Suppressor macrophage treated with lipopolysaccharide for 4 hours (primary cell): ENCODE results near the gene CST7.
"Not testable (repeated sequence)": the region's sequence is repeated elsewhere in the genome, so short reads cannot be mapped to it uniquely, and the experiment has no call there.

Experiments
- DNase-seq: peaks from one replicate; pipeline ENCODE4 v3.0.0-alpha.2; 2020

The CST7 gene

DNA sequence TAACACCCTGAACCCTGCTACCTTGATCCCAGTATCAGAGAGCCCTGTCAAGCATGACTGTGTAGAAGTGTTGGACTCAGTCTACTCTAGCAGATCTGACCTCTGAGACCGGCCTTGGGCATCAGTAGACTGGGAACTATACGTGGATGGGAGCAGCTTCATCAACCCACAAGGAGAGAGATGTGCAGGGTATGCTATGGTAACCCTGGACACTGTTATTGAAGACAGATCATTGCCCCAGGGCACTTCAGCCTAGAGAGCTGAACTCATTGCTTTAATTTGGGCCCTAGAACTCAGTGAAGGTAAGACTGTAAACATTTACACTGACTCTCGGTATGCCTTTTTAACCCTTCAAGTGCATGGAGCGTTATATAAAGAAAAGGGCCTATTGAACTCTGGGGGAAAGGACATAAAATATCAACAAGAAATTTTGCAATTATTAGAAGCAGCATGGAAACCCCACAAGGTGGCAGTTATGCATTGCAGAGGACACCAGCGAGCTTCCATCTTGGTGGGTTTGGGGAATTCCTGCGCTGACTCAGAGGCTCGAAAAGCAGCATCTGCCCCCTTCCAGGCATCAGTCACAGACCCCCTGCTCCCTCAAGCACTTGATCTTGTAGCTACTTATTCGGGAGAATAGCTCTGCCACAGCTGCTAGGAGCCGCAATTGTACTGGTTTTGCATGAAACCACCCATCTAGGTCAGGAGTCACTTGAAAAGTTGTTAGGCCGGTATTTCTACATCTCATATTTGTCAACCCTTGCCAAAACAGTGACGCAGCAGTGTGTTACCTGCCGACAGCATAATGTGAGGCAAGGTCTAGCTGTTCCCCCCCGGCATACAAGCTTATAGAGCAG, 19.0 kb upstream of the CST7 start:
- not testable (repeated sequence) for DNase-seq

DNA sequence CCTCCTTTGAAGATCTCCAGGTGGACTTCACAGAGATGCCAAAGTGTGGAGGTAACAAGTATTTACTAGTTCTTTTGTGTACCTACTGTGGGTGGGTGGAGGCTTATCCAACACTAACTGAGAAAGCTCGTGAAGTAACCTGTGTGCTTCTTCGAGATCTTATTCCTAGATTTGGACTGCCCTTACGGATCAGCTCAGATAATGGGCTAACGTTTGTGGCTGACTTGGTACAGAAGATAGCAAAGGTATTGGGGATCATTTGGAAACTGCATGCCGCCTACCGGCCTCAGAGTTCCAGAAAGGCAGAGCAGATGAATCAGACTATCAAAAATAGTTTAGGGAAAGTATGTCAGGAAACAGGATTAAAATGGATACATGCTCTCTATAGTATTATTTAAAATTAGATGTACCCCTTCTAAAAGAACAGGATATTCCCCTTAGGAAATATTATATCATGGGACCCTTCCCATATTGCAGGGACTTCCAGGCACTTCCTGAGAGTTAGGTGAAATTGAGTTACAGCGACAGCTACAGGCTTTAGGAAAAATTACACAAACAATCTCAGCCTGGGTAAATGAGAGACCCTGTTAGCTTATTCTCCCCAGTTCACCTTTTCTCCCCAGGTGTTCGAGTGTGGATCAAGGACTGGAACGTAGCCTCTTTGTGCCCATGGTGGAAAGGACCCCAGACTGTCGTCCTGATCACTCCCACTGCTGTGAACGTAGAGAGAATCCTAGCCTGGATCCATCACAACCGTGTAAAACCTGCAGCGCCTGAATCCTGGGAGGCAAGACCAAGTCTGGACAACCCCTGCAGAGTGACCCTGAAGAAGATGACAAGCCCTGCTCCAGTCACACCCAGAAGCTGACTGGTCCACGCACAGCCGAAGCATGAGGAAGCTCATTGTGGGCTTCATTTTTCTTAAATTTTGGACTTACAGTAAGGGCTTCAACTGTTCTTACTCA, 18.1 kb upstream of the CST7 start:
- DNase-seq = not testable (repeated sequence)

DNA sequence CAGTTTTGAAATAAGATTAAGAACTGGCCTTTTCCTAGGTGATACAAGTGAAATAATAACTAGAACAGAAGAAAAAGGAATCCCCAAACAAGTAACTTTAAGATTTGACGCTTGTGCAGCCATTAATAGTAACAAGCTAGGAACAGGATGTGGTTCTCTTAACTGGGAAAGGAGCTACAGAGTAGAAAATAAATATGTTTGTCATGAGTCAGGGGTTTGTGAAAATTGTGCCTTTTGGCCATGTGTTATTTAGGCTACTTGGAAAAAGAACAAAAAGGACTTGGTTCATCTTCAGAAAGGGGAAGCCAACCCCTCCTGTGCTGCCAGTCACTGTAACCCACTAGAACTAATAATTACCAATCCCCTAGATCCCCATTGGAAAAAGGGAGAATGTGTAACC, 17.2 kb upstream of the CST7 start:
- DNase-seq = not testable (repeated sequence)

DNA sequence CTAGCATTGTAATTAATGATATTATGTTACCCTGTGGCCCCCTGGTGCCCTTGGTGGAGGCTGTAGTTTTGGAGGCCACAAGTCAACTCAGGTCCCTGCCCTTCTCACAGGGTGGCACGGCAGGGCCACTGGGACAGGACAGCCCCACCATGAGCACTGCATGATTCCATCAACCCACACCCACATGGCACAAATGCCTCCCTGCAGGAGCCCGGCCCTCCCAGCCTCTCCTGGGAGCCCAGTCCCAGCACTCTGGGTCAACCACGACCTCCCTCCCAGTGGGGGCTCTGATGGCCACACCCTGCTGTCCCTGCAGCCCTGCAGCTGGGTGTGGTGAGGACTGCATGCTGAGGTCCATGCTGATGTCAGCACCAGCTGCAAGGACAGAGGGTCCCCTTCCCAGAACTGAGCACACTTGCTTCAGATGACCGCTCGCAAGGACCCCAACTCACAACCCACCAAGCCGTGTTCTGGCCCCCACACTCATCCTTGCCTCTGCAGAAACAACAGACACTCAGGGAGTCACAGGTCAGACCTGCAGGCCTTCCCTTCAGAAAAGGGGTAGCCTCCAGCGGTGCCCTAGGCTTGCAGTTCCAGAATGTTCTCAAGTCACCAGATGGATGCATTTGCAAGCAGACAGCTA, 15.7 kb upstream of the CST7 start:
- DNase-seq = no peak

DNA sequence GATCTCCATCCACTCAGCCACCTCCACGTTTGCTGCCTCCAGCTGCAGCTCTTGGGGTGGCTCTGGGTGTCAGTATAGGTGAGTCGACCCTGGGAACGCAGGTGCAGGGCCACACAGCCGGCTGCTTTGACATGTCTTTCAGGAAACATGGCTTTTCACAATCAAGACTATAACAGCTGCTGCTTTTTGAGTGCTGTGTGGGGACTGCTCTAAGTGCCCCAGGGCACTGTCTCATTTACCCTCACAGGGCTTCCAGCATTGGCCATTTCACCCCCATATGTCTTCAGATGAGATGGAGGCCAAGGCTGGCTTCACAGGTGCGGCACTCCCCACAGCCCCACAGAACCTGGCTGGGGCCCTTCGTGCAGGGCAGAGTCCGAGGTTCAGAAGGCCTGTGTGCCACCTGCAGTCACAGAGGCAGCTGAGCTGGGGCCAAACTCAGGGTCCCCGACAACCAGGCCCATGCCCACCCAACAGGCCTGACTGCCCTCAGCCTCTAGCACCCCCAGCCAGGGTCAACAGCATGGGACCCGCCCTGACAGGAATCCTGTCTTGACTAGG, 14.9 kb upstream of the CST7 start:
- no peak for DNase-seq

DNA sequence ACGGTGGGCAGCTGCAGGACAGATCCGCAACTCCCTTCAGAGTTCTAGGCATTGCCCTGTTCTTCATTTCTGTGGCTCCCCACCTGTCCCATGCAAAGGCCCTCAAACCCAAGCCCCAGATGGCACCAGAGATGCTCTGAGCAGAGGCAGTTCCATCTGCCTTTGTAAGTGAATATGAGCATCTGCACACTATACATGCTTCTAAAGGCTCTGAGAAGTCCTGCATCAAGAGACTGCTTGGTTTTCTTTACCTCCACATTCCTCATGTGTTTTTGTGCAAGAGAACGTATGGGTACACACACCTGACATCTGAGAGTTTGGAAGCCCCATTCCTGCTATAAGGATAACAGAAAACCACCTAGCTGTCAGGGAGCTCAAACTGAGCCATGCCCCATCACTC, 14.4 kb upstream of the CST7 start:
- DNase-seq = no peak

DNA sequence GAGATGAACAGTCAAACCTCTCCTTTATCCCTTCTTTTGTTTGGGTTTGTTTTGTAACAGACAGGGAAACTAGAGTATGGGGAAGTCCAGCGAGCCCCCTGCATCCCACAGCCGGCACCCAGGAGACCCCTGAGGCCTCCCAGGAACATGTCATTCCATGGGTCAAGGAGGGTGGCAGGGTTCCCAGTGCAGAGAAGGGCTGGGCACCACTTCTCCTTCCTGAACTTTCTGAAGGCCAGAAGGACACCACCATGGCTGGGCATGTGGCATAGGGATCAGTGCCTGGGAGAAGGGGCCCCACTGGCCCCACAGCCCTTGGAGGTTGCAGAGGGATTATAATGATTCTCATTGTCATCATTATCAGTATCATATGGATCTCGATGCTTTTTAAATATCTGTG, 13.9 kb upstream of the CST7 start:
- no peak for DNase-seq

DNA sequence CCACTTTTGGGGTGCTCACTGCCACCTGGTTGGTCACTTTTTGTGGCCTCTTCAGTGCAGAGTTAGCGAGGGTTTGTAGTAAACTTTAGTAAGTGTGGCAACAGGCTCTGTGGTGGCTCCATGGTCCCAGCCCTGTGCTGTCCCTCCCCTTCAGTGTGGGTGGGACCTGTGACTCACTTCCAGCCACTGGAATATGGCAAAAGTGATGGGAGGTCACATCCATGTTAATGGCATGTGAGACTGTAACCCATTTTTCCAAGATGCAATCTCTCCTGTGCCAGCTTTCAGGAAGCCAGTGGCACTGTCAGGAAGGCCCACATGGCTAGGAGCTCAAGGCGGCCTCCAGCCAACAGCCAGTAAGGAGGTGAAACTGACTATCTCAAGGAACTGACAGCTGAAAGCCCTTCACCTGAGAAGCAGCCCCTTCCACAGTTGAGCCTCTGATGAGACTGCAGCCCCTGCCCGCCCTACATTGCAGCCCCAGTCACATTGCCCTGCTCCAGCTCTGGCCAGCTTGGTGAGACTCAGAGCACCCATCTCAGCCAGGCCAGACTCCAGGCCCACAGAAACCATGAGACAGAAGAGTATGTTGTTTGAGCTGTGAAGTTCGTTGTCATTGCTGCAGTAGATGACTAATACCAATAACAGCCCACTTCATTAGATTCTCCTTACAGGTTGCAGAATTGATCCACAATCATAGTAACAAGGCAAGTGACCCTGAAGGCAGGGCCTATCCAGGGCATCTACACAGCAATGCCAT, 13.1 kb upstream of the CST7 start:
- peak; percentile 43 for DNase-seq

DNA sequence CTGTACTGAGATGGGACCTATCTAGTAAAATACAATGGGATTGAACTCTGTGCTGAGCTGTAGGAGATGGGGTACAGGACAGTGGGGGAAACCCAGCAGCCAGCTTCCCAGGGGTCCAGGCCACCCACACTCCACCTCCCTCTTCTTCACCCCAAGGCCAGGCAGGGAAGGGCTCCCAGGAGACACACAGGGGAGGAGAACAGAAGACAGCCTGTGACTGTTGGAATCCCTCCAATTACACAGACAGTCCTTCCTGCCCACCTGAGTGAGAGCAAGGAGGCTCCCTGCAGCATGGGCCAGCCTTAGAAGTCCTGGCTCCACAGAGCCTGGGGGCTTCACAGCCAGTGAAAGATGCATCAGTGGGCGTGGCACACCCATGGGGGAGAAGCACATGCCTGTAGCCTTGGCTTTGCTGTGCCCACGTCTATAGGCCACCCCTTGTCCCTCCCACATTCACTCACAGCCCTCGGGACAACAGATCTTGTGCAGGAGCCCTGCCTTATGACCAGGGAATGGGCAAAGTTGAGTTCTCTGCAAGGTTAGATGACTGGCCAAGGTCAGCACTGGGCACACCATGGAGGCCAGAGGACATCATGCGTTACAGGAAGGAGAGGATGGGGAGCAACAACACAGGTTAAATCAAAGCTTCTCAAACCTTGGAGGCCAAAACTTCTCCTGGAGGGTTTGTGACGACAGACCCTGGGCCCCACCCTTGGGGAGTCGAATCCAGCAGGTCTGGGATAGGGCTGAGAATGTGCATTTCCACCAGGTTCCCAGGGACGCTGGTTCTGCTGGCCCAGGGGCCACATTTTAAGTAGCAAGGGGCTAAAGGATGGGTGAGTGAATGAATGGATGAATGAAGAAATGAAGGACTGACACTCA, 12.3 kb upstream of the CST7 start:
- no peak for DNase-seq

DNA sequence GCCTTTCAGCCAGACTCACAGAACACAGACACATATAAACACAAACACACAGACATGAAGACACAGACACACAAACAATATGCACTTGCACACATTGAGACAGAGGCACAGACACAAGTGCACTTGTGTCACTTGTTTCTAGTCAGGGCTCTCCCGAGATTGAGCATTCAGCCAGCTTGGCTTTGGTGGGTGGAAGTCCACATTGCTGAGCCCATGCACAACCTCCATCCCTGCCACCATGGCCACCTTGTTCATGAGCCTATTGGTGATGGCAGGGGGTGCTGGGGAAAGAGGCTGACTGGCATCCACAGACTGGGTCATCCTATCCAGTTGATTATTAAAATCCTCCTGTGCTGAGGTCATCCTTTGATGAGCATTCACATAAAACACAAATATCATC, 11.5 kb upstream of the CST7 start:
- no peak for DNase-seq

DNA sequence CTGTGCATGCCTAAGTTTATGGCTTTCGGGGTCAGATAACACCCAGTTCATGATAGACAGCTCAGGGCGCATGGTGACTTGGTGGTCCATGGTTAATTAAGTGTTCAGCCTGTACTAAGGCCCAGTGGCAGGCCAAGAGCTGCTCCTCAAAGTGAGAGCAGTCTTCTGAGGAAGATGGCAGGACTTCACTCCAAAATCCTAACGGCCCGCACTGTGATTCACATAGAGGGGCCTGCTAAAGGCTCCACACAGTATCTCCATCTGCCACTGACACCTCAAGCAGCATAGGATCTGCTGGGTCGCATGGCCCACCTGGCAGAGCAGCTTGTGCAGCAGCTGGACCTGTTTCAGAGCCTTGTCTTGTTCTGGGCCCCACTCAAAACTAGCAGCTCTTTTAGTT, 10.6 kb upstream of the CST7 start:
- no peak for DNase-seq

DNA sequence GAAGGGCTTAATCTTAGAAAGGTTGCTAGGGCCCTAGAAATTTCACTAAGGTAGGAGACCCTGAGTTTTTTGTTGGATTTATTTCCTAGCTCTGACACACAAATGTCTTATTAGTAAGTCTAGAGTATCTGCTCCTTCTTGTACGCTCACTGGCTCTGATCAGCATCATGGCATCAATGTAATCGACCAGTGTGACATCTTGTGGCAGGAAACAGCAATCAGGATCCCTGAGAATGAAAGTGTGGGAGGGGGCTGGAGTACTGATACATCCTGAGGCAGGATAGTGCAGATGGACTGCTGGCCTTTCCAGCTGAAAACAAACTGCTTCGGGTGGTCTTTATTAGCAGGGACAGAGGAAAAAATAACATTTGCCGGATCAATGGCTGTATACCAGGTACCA, 10.0 kb upstream of the CST7 start:
- no peak for DNase-seq

DNA sequence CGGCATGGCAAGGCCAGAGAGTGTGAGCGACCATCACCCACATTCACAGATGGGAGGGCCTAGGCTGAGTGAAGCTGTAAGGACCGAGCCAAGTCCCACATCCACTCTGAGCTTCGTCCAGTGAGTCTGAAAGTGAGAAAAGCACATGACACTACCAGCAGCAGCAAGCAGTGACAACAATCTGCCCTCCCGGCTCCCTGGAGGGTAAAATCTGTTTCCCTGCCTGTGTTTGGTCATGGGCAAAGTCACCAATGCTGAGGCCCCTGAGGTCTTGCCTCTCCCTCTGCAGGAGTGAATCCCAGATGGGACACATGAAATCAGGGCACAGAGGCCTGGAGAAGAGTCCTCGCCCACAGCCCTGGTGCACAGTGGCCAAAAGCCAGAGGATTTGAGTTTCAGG, 6.4 kb upstream of the CST7 start:
- no peak for DNase-seq

DNA sequence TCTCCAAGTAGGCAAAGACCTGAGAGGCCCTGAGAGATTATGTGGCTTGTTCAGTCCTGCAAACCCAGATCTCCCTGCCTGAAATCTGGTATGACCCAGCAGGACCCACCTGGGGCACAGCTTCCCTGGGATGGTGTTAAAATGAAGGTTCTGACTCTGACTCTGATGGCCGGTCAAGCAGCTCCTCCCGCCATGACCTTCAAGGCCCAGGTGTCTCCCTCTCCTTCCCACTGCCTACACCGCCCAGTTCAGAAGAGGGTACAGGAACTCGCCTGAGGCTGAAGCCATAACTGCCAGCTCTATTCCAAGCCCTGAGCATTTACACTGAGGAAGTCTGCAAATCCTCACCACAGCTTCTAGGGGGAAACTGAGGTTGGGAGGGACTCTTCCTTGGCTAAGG, 5.9 kb upstream of the CST7 start:
- no peak for DNase-seq

DNA sequence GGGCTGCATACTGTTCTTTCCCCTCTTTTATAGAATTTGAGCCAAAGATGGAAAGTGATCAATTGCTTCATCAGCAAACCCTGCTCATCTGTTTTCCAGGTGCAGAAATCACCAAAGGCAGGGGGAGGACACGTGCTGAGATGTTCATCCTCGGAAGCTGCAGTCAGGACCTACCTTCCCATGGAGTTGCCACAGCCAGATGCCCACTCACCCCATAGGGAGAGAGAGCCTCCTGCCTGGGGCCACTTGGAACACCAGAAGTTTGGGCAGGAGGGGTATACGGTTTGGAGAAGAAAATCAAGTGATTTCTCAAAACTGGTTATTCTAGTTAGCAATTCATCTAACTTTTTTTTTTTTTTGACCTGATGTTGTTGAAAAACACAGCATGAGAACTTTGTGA, 5.3 kb upstream of the CST7 start:
- DNase-seq = no peak

DNA sequence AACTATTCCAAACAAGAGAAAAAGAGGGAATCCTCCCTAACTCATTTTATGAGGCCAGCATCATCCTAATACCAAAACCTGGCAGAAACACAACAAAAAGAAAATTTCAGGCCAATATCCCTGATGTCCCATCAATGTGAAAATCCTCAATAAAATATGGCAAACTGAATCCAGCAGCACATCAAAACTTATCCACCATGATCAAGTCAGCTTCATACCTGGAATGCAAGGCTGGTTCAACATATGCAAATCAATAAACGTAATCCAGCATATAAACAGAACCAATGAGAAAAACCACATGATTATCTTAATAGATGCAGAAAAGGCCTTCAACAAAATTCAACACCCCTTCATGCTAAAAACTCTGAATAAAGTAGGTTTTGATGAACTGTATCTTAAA, 2.7 kb upstream of the CST7 start:
- not testable (repeated sequence) for DNase-seq

DNA sequence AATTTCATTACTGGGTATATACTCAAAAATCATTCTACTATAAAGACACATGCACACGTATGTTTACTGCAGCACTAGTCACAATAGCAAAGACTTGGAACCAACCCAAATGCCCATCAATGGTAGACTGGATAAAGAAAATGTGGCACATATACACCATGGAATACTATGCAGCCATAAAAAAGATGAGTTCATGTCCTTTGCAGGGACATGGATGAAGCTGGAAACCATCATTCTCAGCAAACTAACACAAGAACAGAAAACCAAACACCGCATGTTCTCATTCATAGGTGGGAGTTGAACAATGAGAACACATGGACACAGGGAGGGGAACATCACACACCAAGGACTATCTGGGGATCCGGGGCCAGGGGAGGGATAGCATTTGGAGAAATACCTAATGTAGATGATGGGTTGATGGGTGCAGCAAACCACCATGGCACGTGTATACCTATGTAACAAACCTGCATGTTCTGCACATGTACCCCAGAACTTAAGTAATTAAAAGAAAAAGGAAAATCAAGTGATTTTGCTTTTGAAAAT, 602 bp upstream of the CST7 start:
- not testable (repeated sequence) for DNase-seq

DNA sequence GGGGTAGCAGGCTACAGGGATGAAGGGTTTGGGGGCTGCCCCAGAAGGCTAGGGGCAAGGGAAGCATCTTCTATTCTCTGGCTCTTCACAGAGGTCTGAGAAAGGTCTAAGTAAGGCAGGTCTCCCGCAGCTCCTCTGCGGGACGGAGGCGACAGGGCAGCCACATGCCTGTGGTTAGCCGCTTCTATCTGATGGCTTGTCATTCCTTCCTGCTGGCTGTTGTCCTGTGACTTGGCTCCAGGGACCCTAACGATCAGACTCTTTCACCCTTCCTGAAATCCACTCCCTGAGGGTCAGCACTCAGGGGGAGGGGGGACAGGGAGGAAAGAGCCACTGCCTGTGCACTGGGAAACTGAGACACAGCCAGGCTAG, 673 bp downstream of the CST7 start:
- DNase-seq = no peak

DNA sequence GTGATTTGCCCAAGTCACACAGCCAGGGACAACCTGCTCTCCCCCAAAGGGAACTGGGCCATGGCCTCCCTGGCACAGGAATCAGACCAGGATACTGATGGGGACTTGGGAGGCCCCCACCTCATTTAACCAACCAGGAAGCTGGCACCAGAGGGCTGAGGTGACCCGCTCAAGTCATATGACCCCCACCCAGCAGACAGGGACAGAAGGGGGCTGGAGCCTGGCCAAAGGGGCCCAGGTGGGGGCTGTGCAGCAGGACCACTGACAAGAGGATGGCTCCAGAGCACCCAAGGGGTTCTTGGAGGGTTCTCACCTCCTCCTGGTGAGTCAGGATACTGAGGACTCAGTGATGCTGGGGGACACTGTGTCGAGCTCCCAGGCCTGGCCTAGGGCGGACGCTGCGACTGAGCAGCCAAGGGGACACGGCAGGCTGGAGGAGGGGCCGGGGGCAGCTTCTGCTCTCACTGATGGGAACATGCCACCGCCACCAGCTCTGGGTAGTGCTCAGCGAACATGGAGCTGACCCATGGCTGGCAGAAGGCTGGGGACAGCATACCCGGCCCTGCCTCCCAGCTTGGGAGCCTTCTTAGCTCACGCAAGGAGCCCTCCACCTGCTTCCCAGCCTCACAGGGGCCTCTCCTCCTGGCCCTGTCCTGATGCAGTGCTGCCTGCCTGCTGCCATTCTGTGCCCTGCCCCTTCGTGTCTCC, 1.2 kb downstream of the CST7 start:
- DNase-seq = no peak

DNA sequence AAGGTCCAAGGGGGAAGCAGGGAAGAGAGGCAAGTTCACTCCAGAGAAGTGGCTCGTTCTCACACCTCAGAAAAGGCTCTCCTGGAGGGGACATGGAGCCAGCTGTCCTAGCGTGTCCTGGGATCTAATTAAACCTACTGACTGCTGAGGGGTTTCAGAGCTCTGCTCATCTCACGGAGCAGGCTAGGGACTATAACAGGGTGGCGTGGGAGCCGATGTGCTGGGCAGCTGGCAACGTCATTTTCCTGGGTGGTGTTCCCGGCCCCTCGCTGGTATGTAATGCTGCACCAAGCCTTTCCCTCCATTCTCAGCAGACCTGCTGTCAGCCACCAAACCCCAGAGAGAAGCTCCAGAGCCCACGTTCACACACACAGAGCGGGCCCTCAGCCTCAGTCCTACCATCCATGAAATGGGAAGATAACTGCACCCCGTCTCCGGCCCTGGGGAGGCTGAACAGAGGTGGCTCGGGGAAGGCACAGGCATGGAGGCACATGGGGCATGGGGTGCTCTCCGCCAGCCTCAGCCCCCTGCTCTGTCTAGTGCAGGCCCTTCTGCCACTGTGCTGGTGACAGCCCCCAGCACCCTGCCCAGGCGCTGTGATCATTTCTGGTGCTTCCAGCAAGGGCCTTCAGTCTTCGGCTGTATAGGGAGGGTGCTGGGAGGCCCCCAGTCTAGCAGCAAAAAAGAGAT, 1.9 kb downstream of the CST7 start:
- DNase-seq = no peak
